IMR-90 (cell line): ENCODE data around the gene TBC1D4. TPM values are rescaled to one million over a fixed set of nuclear protein-coding genes. Genes with fewer than 3 reads are reported as not detected.

Experiments
- ATAC-seq: fragments of 200-7000 bp; cut with Tn5 transposase; 2 replicates; pipeline ENCODE4 v1.9.1; 2020; ENCODE audit warnings: low read depth, mild to moderate bottlenecking, moderate library complexity
- BruUV-seq: library from RNA; stranded (reverse); fragments of 400-500 nt; replicated peaks from 2 replicates; lab custom pipeline; 2021; lab: Mats Ljungman, UMichigan
- CTCF ChIA-PET: fragments of 300-600 bp; formaldehyde crosslinking; extraction: SDS; loops from one replicate; lab custom pipeline; 2021; ENCODE audit warnings: antibody characterized with exemption; lab: Yijun Ruan, JAX
- POLR2A ChIA-PET: fragments of 300-600 bp; sonication (Branson Sonifier 250); formaldehyde crosslinking; loops from one replicate; lab custom pipeline; 2022; ENCODE audit warnings: antibody characterized with exemption; ENCODE audit not compliant: unreplicated experiment; lab: Charles Lee
- DNase-seq: peaks from one replicate; pipeline ENCODE4 v3.0.0; 2013
- H2AFZ ChIP-seq: replicated peaks from 2 replicates; pipeline ENCODE3; 2013; ENCODE audit warnings: low read length, mild to moderate bottlenecking; ENCODE audit not compliant: poor library complexity
- H2AK5ac ChIP-seq: 2 replicates; pipeline ENCODE4 v1.6.1; 2013; ENCODE audit warnings: low read depth, low read length, inconsistent platforms
- H2AK9ac ChIP-seq: replicated peaks from 2 replicates; pipeline ENCODE3; 2013; ENCODE audit warnings: mild to moderate bottlenecking, low read depth, low read length, moderate library complexity; ENCODE audit not compliant: poor library complexity
- H2BK120ac ChIP-seq: 2 replicates; pipeline ENCODE4 v1.6.1; 2013; ENCODE audit warnings: low read depth, low read length, inconsistent platforms
- H2BK15ac ChIP-seq: 3 replicates; pipeline ENCODE4 v1.6.1; 2013; ENCODE audit warnings: low read depth, low read length, inconsistent platforms
- H2BK20ac ChIP-seq: 2 replicates; pipeline ENCODE4 v1.6.1; 2013; ENCODE audit warnings: low read depth, mild to moderate bottlenecking, inconsistent platforms, low read length, moderate library complexity
- H2BK5ac ChIP-seq: 2 replicates; pipeline ENCODE4 v1.6.1; 2013; ENCODE audit warnings: mild to moderate bottlenecking, low read depth, low read length, inconsistent platforms; ENCODE audit not compliant: poor library complexity, severe bottlenecking
- H3K14ac ChIP-seq: replicated peaks from 2 replicates; pipeline ENCODE4 v1.6.1; 2013; ENCODE audit warnings: low read depth, low read length, inconsistent platforms
- H3K18ac ChIP-seq: 2 replicates; pipeline ENCODE4 v1.6.1; 2013; ENCODE audit warnings: low read depth, low read length, control low read depth
- H3K23ac ChIP-seq: 2 replicates; pipeline ENCODE4 v1.6.1; 2013; ENCODE audit warnings: low read depth, low read length, inconsistent platforms
- H3K27ac ChIP-seq: 2 replicates; pipeline ENCODE4 v1.5.1; 2013; ENCODE audit warnings: mild to moderate bottlenecking, control low read depth, low read length; ENCODE audit not compliant: insufficient read depth
- H3K27me3 ChIP-seq: 2 replicates; pipeline ENCODE4 v1.6.1; 2013; ENCODE audit warnings: low read length; ENCODE audit not compliant: control insufficient read depth, insufficient read depth
- H3K36me3 ChIP-seq: 2 replicates; pipeline ENCODE4 v1.6.1; 2013; ENCODE audit warnings: low read length, mixed read lengths; ENCODE audit not compliant: control insufficient read depth, insufficient read depth
- H3K4ac ChIP-seq: 2 replicates; pipeline ENCODE4 v1.6.1; 2013; ENCODE audit warnings: low read depth, low read length, inconsistent platforms
- H3K4me1 ChIP-seq: 2 replicates; pipeline ENCODE4 v1.6.1; 2013; ENCODE audit warnings: low read length, mixed read lengths; ENCODE audit not compliant: control insufficient read depth, insufficient read depth
- H3K4me2 ChIP-seq: 2 replicates; pipeline ENCODE4 v1.6.1; 2013; ENCODE audit warnings: low read depth, mild to moderate bottlenecking, control low read depth, low read length, moderate library complexity
- H3K4me3 ChIP-seq: 2 replicates; pipeline ENCODE4 v1.5.1; 2013; ENCODE audit warnings: low read depth, mild to moderate bottlenecking, control low read depth, low read length, moderate library complexity; ENCODE audit not compliant: insufficient read depth
- H3K56ac ChIP-seq: 2 replicates; pipeline ENCODE4 v1.6.1; 2013; ENCODE audit warnings: low read length, inconsistent platforms; ENCODE audit not compliant: insufficient read depth; ENCODE audit errors: extremely low read depth
- H3K79me1 ChIP-seq, 2 experiments: 2 replicates each; pipeline ENCODE4 v1.6.1; 2013; ENCODE audit warnings: low read length in 2 of 2, inconsistent platforms in 1 of 2, low read depth in 1 of 2
- H3K9ac ChIP-seq: 2 replicates; pipeline ENCODE4 v1.6.1; 2013; ENCODE audit warnings: low read depth, low read length, control low read depth
- H3K9me1 ChIP-seq: 2 replicates; pipeline ENCODE4 v1.6.1; 2013; ENCODE audit warnings: low read length, inconsistent platforms; ENCODE audit not compliant: insufficient read depth
- H3K9me3 ChIP-seq: 2 replicates; pipeline ENCODE4 v1.6.1; 2013; ENCODE audit warnings: low read length; ENCODE audit not compliant: control insufficient read depth, insufficient read depth
- H4K20me1 ChIP-seq: 2 replicates; pipeline ENCODE4 v1.6.1; 2013; ENCODE audit warnings: low read length, inconsistent platforms; ENCODE audit not compliant: insufficient read depth
- H4K5ac ChIP-seq: 2 replicates; pipeline ENCODE4 v1.6.1; 2013; ENCODE audit warnings: mild to moderate bottlenecking, low read depth, low read length, control low read depth
- H4K8ac ChIP-seq, 2 experiments: 2 replicates each; pipeline ENCODE4 v1.6.1; 2013; ENCODE audit warnings: low read depth in 2 of 2, low read length in 2 of 2, control low read depth in 1 of 2, inconsistent platforms in 1 of 2
- H4K91ac ChIP-seq: 2 replicates; pipeline ENCODE4 v1.6.1; 2013; ENCODE audit warnings: low read depth, low read length, inconsistent platforms; ENCODE audit not compliant: insufficient read depth
- BHLHE40 ChIP-seq: fragments of 150-350 bp; IDR thresholded peaks from 2 replicates; pipeline ENCODE4 v1.6.1; 2016; ENCODE audit warnings: mild to moderate bottlenecking, low read depth, low read length
- CEBPB ChIP-seq: IDR thresholded peaks from 2 replicates; pipeline ENCODE4 v1.6.1; 2012; ENCODE audit warnings: low read depth, low read length, improper control_type of control experiment
- CHD1 ChIP-seq: IDR thresholded peaks from 2 replicates; pipeline ENCODE4 v1.6.1; 2012; ENCODE audit warnings: low read depth, low read length, improper control_type of control experiment
- FOS ChIP-seq: fragments of 150-350 bp; IDR thresholded peaks from 2 replicates; pipeline ENCODE4 v1.6.1; 2016; ENCODE audit warnings: low read depth, low read length
- MAFK ChIP-seq: IDR thresholded peaks from 2 replicates; pipeline ENCODE4 v1.6.1; 2012; ENCODE audit warnings: low read depth, low read length, improper control_type of control experiment
- MAZ ChIP-seq: IDR thresholded peaks from 2 replicates; pipeline ENCODE4 v1.6.1; 2012; ENCODE audit warnings: low read depth, mild to moderate bottlenecking, low read length, improper control_type of control experiment, moderate library complexity, borderline replicate concordance
- MXI1 ChIP-seq: IDR thresholded peaks from 2 replicates; pipeline ENCODE4 v1.6.1; 2012; ENCODE audit warnings: low read depth, mild to moderate bottlenecking, low read length, moderate library complexity, borderline replicate concordance
- NFE2L2 ChIP-seq: fragments of 150-350 bp; IDR thresholded peaks from 2 replicates; pipeline ENCODE4 v1.6.1; 2016; ENCODE audit warnings: low read depth, mild to moderate bottlenecking, low read length
- POLR2A ChIP-seq: IDR thresholded peaks from 2 replicates; pipeline ENCODE4 v1.6.1; 2012; ENCODE audit warnings: mild to moderate bottlenecking, low read depth, low read length
- RAD21 ChIP-seq: IDR thresholded peaks from 2 replicates; pipeline ENCODE4 v1.6.1; 2012; ENCODE audit warnings: low read length, improper control_type of control experiment
- RCOR1 ChIP-seq: IDR thresholded peaks from 2 replicates; pipeline ENCODE4 v1.6.1; 2012; ENCODE audit warnings: mild to moderate bottlenecking, low read length, improper control_type of control experiment; ENCODE audit not compliant: insufficient replicate concordance
- RFX5 ChIP-seq: IDR thresholded peaks from 2 replicates; pipeline ENCODE4 v1.8.0; 2012; ENCODE audit warnings: low read depth, mild to moderate bottlenecking, low read length, moderate library complexity
- SMC3 ChIP-seq: fragments of 150-350 bp; IDR thresholded peaks from 2 replicates; pipeline ENCODE4 v1.6.1; 2016; ENCODE audit warnings: low read depth, mild to moderate bottlenecking, antibody characterized with exemption, low read length, moderate library complexity
- USF2 ChIP-seq: fragments of 150-350 bp; IDR thresholded peaks from 2 replicates; pipeline ENCODE4 v1.6.1; 2017; ENCODE audit warnings: mild to moderate bottlenecking, antibody characterized with exemption, low read length, low read depth
- dilution Hi-C: fragments of 300-500 bp; cut with HindIII; formaldehyde crosslinking; loops from one replicate; pipeline ENCODE4 v1.14.3; 2018; ENCODE audit warnings: low sequenced_read_pairs; ENCODE audit not compliant: unreplicated experiment
- in situ Hi-C: fragments of 300-500 bp; cut with MboI; formaldehyde crosslinking; loops from 3 replicates; pipeline ENCODE4 v1.14.3; 2019; ENCODE audit warnings: low sequenced_read_pairs, inconsistent platforms, mixed read lengths
- intact Hi-C: fragments of 100-400 bp; cut with micrococcal nuclease; formaldehyde crosslinking; loops from 2 replicates; pipeline ENCODE4 v1.10.0; 2022
- polyA plus RNA-seq, 3 experiments: library from polyadenylated mRNA; depleted of rRNA; stranded (reverse); fragments of >200 nt; gene quantifications; 2 replicates each; pipeline ENCODE4 v1.2.3, GENCODE V29; 2012; ENCODE audit warnings: low replicate concordance in 1 of 3
- total RNA-seq: library from RNA; depleted of rRNA; stranded (reverse); fragments of >200 nt; gene quantifications from 2 replicates; pipeline ENCODE4 v1.2.3, GENCODE V29; 2012
- TF ChIP-seq, protein P1 (sequence below): conservative IDR thresholded peaks from 2 replicates; pipeline ENCODE4 v1.5.1; 2012; ENCODE audit warnings: mild to moderate bottlenecking, low read depth, low read length, improper control_type of control experiment
- TF ChIP-seq, protein P2 (sequence below): fragments of 150-350 bp; IDR thresholded peaks from 2 replicates; pipeline ENCODE4 v1.6.1; 2016; ENCODE audit warnings: low read depth, mild to moderate bottlenecking, low read length, moderate library complexity, borderline replicate concordance

Gene TBC1D4
- total and polyA plus RNA-seq, 2 of the 4 experiments (the other 2 are of a cell fraction): 7.5 to 22.8 TPM

DNA sequence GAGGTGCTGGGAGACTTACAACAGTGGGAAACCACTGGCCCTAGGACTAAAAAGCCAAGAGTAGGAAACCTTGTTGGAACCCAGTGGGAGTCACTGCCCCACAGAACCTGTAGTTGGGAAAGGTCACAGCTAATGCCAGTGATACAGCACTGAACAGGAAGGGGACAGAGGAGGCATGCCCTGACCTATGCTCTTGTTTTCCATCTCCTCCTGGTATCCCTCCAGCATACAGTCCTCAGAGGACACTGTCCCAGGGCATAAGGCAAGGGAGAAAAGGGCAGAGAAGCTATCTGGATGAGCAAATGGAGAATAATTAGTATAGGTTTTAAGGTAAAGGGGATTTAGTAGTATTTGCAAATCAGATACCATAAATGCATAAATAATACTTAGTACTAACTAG is 11.2 kb upstream of the TBC1D4 start:
- H3K14ac ChIP-seq: no peak overlapping the region
- H2BK20ac ChIP-seq: no peak overlapping the region
- peak overlapping the region; percentile 84; the same call in 1 of the 2 replicates for H2AK5ac ChIP-seq
- in situ Hi-C loops (no loop called here), intact Hi-C loops (no loop called here), dilution Hi-C loops (no loop called here)
- no peaks in the 10 kb centered on the region for H3K79me1 ChIP-seq
- H4K5ac ChIP-seq: no peak overlapping the region
- peaks cover 6% of the 10 kb centered on the region for H3K4me1 ChIP-seq
- peak overlapping the region; percentile 72; the same call in 1 of the 2 replicates for H3K18ac ChIP-seq
- no peak overlapping the region for H3K4me3 ChIP-seq
- 0 out of 2 replicates have a peak, but pooled peaks cover 3% of the 10 kb centered on the region for H3K9me1 ChIP-seq
- POLR2A ChIA-PET: no interaction called here
- H3K27me3 ChIP-seq: no peaks in the 10 kb centered on the region
- 0 out of 2 replicates have a peak overlapping the region, but pooled peaks have one; percentile 0 for H4K91ac ChIP-seq
- H2BK120ac ChIP-seq: no peak overlapping the region
- BruUV-seq: no TSS peak
- H2BK5ac ChIP-seq: no peak overlapping the region
- H3K27ac ChIP-seq: no peak overlapping the region
- no peak overlapping the region for H2AFZ ChIP-seq
- DNase-seq (no peak), ATAC-seq (no peak)
- H3K9me3 ChIP-seq: peaks cover 3% of the 10 kb centered on the region; the same call in 1 of the 2 replicates
- no peak overlapping the region for H3K56ac ChIP-seq
- H3K23ac ChIP-seq: no peak overlapping the region
- H3K4me2 ChIP-seq: no peak overlapping the region
- peak overlapping the region; percentile 64 for H3K4ac ChIP-seq
- H3K36me3 ChIP-seq: no peaks in the 10 kb centered on the region
- no peak overlapping the region for H4K8ac ChIP-seq
- CTCF ChIA-PET: interaction anchor here (1.0 kb wide), 1 partner anchor 11 kb away, joined by 3 read pairs; the partner anchor contains the start of gene TBC1D4
- no peak overlapping the region for H3K9ac ChIP-seq
- H2BK15ac ChIP-seq: peak overlapping the region; percentile 80; the same call in 2 of the 3 replicates
- no peak overlapping the region for H2AK9ac ChIP-seq
- TF ChIP-seq CHD1: no peak
- TF ChIP-seq MAZ: no peak
- TF ChIP-seq RCOR1: no peak
- TF ChIP-seq, protein P1, sequence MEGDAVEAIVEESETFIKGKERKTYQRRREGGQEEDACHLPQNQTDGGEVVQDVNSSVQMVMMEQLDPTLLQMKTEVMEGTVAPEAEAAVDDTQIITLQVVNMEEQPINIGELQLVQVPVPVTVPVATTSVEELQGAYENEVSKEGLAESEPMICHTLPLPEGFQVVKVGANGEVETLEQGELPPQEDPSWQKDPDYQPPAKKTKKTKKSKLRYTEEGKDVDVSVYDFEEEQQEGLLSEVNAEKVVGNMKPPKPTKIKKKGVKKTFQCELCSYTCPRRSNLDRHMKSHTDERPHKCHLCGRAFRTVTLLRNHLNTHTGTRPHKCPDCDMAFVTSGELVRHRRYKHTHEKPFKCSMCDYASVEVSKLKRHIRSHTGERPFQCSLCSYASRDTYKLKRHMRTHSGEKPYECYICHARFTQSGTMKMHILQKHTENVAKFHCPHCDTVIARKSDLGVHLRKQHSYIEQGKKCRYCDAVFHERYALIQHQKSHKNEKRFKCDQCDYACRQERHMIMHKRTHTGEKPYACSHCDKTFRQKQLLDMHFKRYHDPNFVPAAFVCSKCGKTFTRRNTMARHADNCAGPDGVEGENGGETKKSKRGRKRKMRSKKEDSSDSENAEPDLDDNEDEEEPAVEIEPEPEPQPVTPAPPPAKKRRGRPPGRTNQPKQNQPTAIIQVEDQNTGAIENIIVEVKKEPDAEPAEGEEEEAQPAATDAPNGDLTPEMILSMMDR: no peak
- no peak for TF ChIP-seq POLR2A
- TF ChIP-seq, protein P2, sequence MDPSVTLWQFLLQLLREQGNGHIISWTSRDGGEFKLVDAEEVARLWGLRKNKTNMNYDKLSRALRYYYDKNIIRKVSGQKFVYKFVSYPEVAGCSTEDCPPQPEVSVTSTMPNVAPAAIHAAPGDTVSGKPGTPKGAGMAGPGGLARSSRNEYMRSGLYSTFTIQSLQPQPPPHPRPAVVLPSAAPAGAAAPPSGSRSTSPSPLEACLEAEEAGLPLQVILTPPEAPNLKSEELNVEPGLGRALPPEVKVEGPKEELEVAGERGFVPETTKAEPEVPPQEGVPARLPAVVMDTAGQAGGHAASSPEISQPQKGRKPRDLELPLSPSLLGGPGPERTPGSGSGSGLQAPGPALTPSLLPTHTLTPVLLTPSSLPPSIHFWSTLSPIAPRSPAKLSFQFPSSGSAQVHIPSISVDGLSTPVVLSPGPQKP: no peak
- no peak for TF ChIP-seq MAFK
- TF ChIP-seq FOS: no peak
- TF ChIP-seq RFX5: no peak
- no peak for TF ChIP-seq USF2
- no peak for TF ChIP-seq SMC3
- no peak for TF ChIP-seq CEBPB
- no peak for TF ChIP-seq NFE2L2
- TF ChIP-seq MXI1: no peak
- TF ChIP-seq BHLHE40: no peak
- no peak for TF ChIP-seq RAD21
- no peaks in the 10 kb centered on the region for H4K20me1 ChIP-seq
